Measurements from ENCODE around the gene ANKLE1. TPM values are rescaled to one million over a fixed set of nuclear protein-coding genes. Genes with fewer than 3 reads are reported as not detected.

ANKLE1 gene
- total and polyA plus RNA-seq, 10 of the 15 experiments (the other 5 are each of a cell fraction or from before 2014, with no cell fraction given), result 2.2 to 17.9 (median 10.9) TPM

GRCh38 chr19:17242431-17243208 is 39.1 kb upstream of the ANKLE1 start:
- CTCF ChIA-PET, result interaction anchor here (0.7 to 2.9 kb wide), 9 partner anchors 9 to 175 kb away, joined by 3 to 16 read pairs (median 3); partner anchors contain the start of gene BABAM1
- intact Hi-C loops (cut with micrococcal nuclease; ENCODE audit: unreplicated experiment) (no loop called here), in situ Hi-C loops (cut with MboI) (no loop called here)
- BruUV-seq (replicated peaks), result no TSS peak
- Histone ChIP-seq H4K20me1 (ENCODE audit: control insufficient read depth, insufficient read depth) (no peaks in the 10 kb centered on the region), H3K9me3 (replicated peaks; ENCODE audit: control insufficient read depth, insufficient read depth, low read length) (no peaks in the 10 kb centered on the region), H3K79me2 (ENCODE audit: control insufficient read depth, insufficient read depth, low read length) (peaks cover 7% of the 10 kb centered on the region), H3K36me3 (ENCODE audit: control insufficient read depth in 2 of 2, insufficient read depth in 2 of 2, low read length in 1 of 2) (peaks cover 0 to 2% of the 10 kb centered on the region in 2 experiments; a peak in 1 of 4 replicates), H3K9ac (ENCODE audit: control insufficient read depth, insufficient read depth, low read length) (no peak overlapping the region), H3K4me2 (ENCODE audit: control insufficient read depth, insufficient read depth) (0 out of 2 replicates have a peak overlapping the region, but pooled peaks have one; percentile 1), H2AFZ (ENCODE audit: control insufficient read depth, low read depth, low read length) (no peak overlapping the region), H3K27me3 (replicated peaks in 1 of 2; ENCODE audit: control insufficient read depth in 2 of 2, insufficient read depth in 2 of 2, low read length in 1 of 2) (no peaks in the 10 kb centered on the region), H3K4me1 (ENCODE audit: control insufficient read depth, insufficient read depth, low read length) (peaks cover 14% of the 10 kb centered on the region), H3K27ac (ENCODE audit: control insufficient read depth, insufficient read depth) (no peak overlapping the region), H3K4me3 (0 out of 2 replicates have a peak overlapping the region, but pooled peaks have one; percentile 70)
- RAD21 ChIA-PET (ENCODE audit: unreplicated experiment), result interaction anchor here (0.8 to 1.4 kb wide), 4 partner anchors 16 to 169 kb away, joined by 3 to 5 read pairs (median 4); partner anchors contain the start of genes BABAM1 and OCEL1
- SMC1A ChIA-PET (ENCODE audit: uncharacterized antibody, unreplicated experiment), result interaction anchor here (0.5 to 2.0 kb wide), 7 partner anchors 8 to 377 kb away, joined by 3 to 6 read pairs (median 4); partner anchors contain the start of genes BABAM1 and USE1
- POLR2A ChIA-PET, result interaction anchor here (0.6 to 1.3 kb wide), 8 partner anchors 8 to 139 kb away, joined by 3 to 4 read pairs (median 3); partner anchors contain the start of genes BABAM1 and USE1
- DNase-seq (ENCODE audit: low read depth, low spot score) (no peak), FAIRE-seq (no peak), ATAC-seq (peak; percentile 10; the same call in 2 of the 3 replicates)
- WGBS (ENCODE audit: insufficient coverage, insufficient replicate concordance, low lambda C conversion rate, missing lambda C conversion rate), result 54% methylated on average over 8 of the region's 8 CpGs
- TF ChIP-seq CBX5 (IDR thresholded peaks at IDR 0.05; ENCODE audit: low read depth) (no peak), EED (IDR thresholded peaks at IDR 0.05; ENCODE audit: low read depth) (no peak), PAX8 (IDR thresholded peaks at IDR 0.05) (no peak), POU2F2 (IDR thresholded peaks at IDR 0.05; ENCODE audit: borderline replicate concordance, low read depth, low read length) (no peak), SMARCA5 (IDR thresholded peaks at IDR 0.05) (peak; percentile 89), SMC3 (IDR thresholded peaks at IDR 0.05; ENCODE audit: borderline replicate concordance, low read length) (no peak), ASH2L (IDR thresholded peaks at IDR 0.05; ENCODE audit: borderline replicate concordance, low read depth) (no peak), MEF2A (IDR thresholded peaks at IDR 0.05; ENCODE audit: insufficient read depth, low read depth, low read length) (no peak), NBN (IDR thresholded peaks at IDR 0.05) (no peak), EZH2 (IDR thresholded peaks at IDR 0.05; ENCODE audit: borderline replicate concordance, control insufficient read depth, low read depth, low read length) (no peak), PAX5 (IDR thresholded peaks at IDR 0.05; ENCODE audit: borderline replicate concordance, low read depth, low read length) (peak; percentile 15; the same call in 1 of the 2 replicates), CHD4 (IDR thresholded peaks at IDR 0.05) (no peak), NFYA (IDR thresholded peaks at IDR 0.05; ENCODE audit: borderline replicate concordance, low read depth, low read length) (no peak), ZNF217 (IDR thresholded peaks at IDR 0.05) (peak; percentile 80; the same call in 1 of the 2 replicates), CREM (IDR thresholded peaks at IDR 0.05; ENCODE audit: low read depth) (no peak), BRCA1 (IDR thresholded peaks at IDR 0.05; ENCODE audit: low read depth, low read length) (no peak), GATAD2B (conservative IDR thresholded peaks at IDR 0.05; ENCODE audit: low read depth) (no peak), KAT2A (conservative IDR thresholded peaks at IDR 0.05; ENCODE audit: control insufficient read depth, low read depth, low read length) (no peak), HDAC2 (IDR thresholded peaks at IDR 0.05) (no peak)
- TF ChIP-seq, protein P1, sequence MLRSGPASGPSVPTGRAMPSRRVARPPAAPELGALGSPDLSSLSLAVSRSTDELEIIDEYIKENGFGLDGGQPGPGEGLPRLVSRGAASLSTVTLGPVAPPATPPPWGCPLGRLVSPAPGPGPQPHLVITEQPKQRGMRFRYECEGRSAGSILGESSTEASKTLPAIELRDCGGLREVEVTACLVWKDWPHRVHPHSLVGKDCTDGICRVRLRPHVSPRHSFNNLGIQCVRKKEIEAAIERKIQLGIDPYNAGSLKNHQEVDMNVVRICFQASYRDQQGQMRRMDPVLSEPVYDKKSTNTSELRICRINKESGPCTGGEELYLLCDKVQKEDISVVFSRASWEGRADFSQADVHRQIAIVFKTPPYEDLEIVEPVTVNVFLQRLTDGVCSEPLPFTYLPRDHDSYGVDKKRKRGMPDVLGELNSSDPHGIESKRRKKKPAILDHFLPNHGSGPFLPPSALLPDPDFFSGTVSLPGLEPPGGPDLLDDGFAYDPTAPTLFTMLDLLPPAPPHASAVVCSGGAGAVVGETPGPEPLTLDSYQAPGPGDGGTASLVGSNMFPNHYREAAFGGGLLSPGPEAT (IDR thresholded peaks at IDR 0.05; ENCODE audit: low read depth), result no peak
- TF ChIP-seq, protein P2, sequence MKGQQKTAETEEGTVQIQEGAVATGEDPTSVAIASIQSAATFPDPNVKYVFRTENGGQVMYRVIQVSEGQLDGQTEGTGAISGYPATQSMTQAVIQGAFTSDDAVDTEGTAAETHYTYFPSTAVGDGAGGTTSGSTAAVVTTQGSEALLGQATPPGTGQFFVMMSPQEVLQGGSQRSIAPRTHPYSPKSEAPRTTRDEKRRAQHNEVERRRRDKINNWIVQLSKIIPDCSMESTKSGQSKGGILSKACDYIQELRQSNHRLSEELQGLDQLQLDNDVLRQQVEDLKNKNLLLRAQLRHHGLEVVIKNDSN (IDR thresholded peaks at IDR 0.05; ENCODE audit: borderline replicate concordance, extremely low read length, insufficient read depth, low read depth, low read length), result no peak
- TF ChIP-seq, protein P3, sequence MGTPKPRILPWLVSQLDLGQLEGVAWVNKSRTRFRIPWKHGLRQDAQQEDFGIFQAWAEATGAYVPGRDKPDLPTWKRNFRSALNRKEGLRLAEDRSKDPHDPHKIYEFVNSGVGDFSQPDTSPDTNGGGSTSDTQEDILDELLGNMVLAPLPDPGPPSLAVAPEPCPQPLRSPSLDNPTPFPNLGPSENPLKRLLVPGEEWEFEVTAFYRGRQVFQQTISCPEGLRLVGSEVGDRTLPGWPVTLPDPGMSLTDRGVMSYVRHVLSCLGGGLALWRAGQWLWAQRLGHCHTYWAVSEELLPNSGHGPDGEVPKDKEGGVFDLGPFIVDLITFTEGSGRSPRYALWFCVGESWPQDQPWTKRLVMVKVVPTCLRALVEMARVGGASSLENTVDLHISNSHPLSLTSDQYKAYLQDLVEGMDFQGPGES (IDR thresholded peaks at IDR 0.05), result no peak

All from GM12878 (cell line).